Suppressor macrophage treated with lipopolysaccharide for 4 hours (primary cell): ENCODE data around the gene TBC1D10B.
"Not testable (repeated sequence)": the region's sequence is repeated elsewhere in the genome, so short reads cannot be mapped to it uniquely, and the experiment has no call there.

Experiments
- DNase-seq: peaks from one replicate; pipeline ENCODE4 v3.0.0-alpha.2; 2020

The TBC1D10B gene

DNA sequence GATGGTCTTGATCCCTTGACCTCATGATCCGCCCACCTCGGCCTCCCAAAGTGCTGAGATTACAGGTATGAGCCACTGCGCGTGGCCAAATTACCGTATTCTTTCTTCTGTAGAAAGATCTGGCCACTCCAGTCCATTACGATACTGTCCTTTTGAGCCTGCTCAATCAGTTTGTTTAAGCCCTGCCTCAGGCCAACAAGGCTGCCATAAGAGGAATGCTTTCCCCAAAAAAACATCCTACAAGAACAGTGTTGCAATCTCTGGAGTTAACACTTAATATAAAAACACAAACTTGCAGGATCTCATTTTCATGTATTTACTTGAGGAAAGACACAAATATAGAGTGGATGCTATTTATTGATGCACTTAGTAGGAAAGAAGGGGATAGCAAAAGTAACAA is 46.1 kb downstream of the TBC1D10B start:
- not testable (repeated sequence) for DNase-seq

DNA sequence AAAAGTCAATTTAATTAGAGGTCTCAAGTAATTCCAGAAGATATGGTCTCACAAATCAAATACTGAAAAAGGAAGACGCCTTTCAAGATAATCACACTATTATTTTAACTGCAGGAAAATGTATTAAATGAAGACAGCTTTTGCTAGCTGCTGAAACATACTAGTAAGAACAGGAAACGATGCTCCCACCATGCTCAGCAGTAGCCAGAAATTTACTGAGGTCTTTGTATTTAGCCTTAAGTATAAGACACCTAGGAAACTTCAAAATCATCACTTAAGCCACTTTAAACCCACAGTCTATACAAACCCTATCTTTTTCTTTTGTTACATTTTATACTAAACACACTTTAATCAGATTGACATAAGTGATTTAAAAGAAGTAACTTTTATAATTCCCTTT is 51.6 kb downstream of the TBC1D10B start:
- DNase-seq = not testable (repeated sequence)

DNA sequence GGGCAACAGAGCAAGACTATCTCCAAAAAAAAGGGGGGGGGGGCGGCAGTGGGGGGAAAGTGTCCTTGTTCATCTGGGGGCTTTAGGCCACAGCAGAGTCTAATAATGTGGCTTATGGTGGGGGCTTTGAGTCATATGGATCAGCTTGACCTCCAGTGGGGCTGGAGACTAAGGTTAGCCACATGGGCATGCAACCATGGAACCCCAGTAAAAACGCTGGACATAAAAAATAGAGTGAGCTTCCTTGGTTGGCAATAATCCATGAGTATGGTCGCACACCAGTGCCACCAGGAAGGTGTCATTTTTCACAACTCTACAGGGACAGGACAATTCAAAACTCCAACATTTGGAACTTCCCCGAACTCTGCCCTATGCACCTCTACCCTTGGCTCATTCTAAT is 59.4 kb downstream of the TBC1D10B start:
- not testable (repeated sequence) for DNase-seq

DNA sequence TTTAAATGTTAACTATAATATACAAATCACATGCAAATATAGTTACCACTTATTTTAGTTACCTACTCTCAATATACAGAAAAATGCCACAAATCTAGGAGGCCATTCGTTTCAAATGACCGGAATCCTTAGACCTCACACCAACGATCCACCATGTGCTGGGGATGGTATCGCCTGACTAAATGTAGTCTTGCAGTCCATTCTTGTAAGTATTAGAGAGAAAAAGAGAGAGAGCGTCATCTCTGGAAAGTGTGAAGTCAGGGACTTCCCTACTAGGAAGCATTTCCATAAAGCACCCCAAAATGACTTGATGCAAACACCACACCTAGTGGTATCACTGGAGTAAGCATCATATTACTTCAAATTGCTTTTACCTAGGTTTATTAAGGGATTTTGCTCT is 61.0 kb downstream of the TBC1D10B start:
- not testable (repeated sequence) for DNase-seq
